HUES48 (cell line): ENCODE data around the gene IGSF9B.

Source experiments
- H3K27ac ChIP-seq: one replicate; pipeline ENCODE4 v1.7.0; 2013; ENCODE audit warnings: low read depth, low read length, inconsistent platforms
- H3K27me3 ChIP-seq: 2 replicates; pipeline ENCODE4 v1.6.1; 2013; ENCODE audit warnings: mild to moderate bottlenecking, low read length; ENCODE audit not compliant: control insufficient read depth, insufficient read depth
- H3K36me3 ChIP-seq: 2 replicates; pipeline ENCODE4 v1.6.1; 2013; ENCODE audit warnings: low read length; ENCODE audit not compliant: control insufficient read depth, insufficient read depth
- H3K4me1 ChIP-seq: 2 replicates; pipeline ENCODE4 v1.6.1; 2013; ENCODE audit warnings: mild to moderate bottlenecking, low read length; ENCODE audit not compliant: control insufficient read depth, insufficient read depth
- H3K4me3 ChIP-seq: 2 replicates; pipeline ENCODE4 v1.5.1; 2013; ENCODE audit warnings: mild to moderate bottlenecking, low read depth, low read length
- H3K9ac ChIP-seq: 2 replicates; pipeline ENCODE4 v1.6.1; 2013; ENCODE audit warnings: mild to moderate bottlenecking, low read depth, low read length, moderate library complexity
- H3K9me3 ChIP-seq: 2 replicates; pipeline ENCODE4 v1.6.1; 2013; ENCODE audit warnings: low read length; ENCODE audit not compliant: control insufficient read depth, insufficient read depth

IGSF9B gene

DNA sequence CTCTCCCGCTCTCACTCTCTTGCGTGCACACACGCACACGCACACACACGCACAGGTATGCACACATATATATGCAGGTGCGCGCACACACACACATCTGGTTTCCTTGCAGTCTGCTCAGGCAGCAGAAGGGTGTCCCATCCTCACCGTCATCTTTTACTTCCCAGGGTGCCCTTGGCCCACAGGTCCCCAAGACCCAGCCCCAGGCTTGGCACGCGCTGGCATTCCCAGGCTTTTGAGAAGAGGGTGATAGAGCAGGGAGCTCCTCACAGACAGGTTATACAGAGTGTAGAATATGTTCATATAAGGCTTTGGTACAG lies 59.5 kb downstream of the IGSF9B start:
- H3K9ac ChIP-seq: no peak overlapping the region
- peaks cover 17% of the 10 kb centered on the region for H3K36me3 ChIP-seq
- H3K4me3 ChIP-seq: no peak overlapping the region
- peaks cover 34% of the 10 kb centered on the region for H3K4me1 ChIP-seq
- no peaks in the 10 kb centered on the region for H3K27me3 ChIP-seq
- no peaks in the 10 kb centered on the region for H3K9me3 ChIP-seq
- H3K27ac ChIP-seq: no peak overlapping the region

DNA sequence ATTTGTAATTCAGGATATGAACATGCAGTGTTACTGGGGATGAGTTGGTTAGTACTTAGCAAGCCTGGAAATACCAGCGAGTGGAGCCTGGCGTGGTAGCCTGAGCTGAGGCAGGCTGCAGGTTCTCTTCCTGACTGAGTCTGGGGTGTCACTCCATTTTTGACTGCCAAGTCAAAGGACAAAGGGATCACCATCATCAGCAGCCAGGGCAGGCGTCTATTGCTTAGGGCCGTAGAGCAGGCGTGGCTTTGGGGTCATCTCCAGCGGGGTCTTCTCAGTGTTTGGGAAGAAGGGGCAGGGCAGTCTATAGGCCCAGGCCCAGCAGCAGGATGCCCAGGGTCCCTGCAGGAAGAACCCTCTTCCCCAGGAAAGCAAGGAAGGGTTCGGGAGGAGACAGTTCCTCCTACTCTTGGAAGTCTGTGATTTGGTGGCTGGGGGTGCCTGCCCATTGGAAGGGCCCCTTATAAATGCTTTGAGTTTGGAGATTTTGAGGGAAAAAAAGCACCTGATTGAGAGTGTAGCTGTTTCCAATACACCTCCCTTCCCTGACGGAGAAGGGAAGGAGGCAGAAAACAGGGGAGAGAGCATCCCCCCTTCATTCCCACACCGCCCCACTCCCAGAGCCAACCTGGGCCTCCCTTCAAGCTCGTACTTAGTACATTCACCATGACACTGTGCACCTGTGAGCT lies 60.0 kb downstream of the IGSF9B start:
- H3K9ac ChIP-seq: no peak overlapping the region
- H3K36me3 ChIP-seq: peaks cover 17% of the 10 kb centered on the region
- H3K4me3 ChIP-seq: no peak overlapping the region
- no peak overlapping the region for H3K27ac ChIP-seq
- H3K4me1 ChIP-seq: peaks cover 34% of the 10 kb centered on the region
- H3K27me3 ChIP-seq: no peaks in the 10 kb centered on the region
- no peaks in the 10 kb centered on the region for H3K9me3 ChIP-seq

DNA sequence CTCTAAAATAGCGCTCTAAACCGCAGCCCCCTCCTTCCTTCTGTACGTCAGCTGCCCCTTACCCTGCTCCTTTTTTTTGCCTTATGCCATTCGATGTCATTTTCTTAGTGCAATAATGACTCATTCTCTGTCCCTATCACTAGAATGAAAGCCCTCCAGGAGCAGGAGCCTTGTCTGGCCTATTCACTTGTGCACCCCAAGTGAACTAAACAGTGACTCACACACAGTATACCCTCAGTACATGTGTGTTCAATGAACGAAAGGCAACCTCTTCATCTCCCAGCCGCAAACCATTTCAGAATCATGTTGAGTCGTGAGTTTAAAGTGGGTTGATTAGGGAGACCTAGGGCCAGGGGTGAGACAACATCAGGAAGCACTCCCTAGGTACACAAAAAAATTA lies 60.7 kb downstream of the IGSF9B start:
- Histone ChIP-seq H3K27ac (no peak overlapping the region), H3K4me1 (peaks cover 34% of the 10 kb centered on the region), H3K27me3 (no peaks in the 10 kb centered on the region), H3K9ac (no peak overlapping the region), H3K4me3 (no peak overlapping the region), H3K36me3 (peaks cover 17% of the 10 kb centered on the region), H3K9me3 (no peaks in the 10 kb centered on the region)

DNA sequence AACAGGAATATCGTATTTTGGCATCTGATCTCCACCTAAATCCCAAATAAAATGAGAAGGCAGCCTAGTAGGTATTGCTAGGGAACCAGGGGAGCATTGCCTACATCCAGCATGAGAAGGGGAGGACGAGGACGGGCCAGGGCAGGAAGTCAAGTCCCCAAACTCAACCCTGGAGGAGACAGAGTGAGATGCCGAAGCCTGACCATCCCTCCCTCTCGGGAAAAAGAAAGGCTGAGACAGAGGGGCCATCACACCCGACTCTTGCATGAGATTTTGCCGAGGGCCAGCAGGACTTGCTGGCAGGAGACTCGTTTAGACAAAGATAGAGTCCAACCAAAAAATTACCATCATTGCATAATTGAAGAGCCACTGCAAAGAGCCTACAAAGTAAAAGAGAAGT lies 61.2 kb downstream of the IGSF9B start:
- no peaks in the 10 kb centered on the region for H3K9me3 ChIP-seq
- H3K27me3 ChIP-seq: no peaks in the 10 kb centered on the region
- peaks cover 13% of the 10 kb centered on the region for H3K36me3 ChIP-seq
- no peak overlapping the region; the same call in 1 of the 2 replicates for H3K4me3 ChIP-seq
- H3K9ac ChIP-seq: no peak overlapping the region
- peaks cover 34% of the 10 kb centered on the region for H3K4me1 ChIP-seq
- peak overlapping the region; percentile 61 for H3K27ac ChIP-seq

DNA sequence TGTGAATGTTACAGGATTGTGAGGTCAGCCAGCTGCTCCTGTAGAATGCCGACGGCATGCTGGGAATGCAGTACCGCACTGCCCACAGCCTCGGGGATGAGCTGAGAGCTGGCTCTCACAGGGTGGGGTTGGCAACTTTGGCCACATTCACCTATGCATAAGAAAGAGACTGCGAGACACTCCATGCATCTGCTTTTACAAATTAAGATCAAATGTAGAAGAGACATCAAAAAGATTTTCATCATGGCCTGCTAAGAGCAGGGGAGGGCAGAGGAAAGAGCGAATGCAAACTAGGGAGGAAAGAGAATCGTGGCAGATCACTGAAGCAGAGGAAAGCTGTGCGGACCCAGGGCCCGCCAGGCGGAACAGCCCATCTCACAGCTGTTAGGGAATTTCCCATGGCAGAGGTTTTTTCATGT lies 61.7 kb downstream of the IGSF9B start:
- H3K4me1 ChIP-seq: peaks cover 34% of the 10 kb centered on the region
- H3K27me3 ChIP-seq: no peaks in the 10 kb centered on the region
- no peak overlapping the region for H3K9ac ChIP-seq
- H3K36me3 ChIP-seq: peaks cover 10% of the 10 kb centered on the region; the same call in 1 of the 2 replicates
- H3K27ac ChIP-seq: peak overlapping the region; percentile 61
- no peak overlapping the region; the same call in 1 of the 2 replicates for H3K4me3 ChIP-seq
- H3K9me3 ChIP-seq: no peaks in the 10 kb centered on the region

DNA sequence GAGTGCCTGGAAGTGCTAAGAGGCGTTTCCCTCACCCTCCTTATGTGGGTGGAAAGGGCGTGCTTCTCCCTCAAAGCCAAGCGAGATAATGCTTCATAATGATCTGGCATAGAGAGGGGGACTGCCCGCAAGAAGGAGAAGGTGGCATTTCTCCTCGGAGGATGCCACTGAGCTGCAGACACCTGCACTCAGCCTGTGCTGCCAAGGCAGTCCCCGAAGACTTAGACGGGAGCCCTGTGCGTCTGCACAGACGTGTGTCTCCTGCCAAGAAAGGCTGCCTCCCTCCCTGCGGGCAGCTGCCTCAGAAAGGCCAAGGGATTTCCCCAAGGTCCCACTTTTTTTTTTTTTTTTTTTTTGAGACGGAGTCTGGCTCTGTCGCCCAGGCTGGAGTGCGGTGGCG lies 63.4 kb downstream of the IGSF9B start:
- no peaks in the 10 kb centered on the region for H3K9me3 ChIP-seq
- H3K36me3 ChIP-seq: 0 out of 2 replicates have a peak, but pooled peaks cover 3% of the 10 kb centered on the region
- H3K27me3 ChIP-seq: no peaks in the 10 kb centered on the region

DNA sequence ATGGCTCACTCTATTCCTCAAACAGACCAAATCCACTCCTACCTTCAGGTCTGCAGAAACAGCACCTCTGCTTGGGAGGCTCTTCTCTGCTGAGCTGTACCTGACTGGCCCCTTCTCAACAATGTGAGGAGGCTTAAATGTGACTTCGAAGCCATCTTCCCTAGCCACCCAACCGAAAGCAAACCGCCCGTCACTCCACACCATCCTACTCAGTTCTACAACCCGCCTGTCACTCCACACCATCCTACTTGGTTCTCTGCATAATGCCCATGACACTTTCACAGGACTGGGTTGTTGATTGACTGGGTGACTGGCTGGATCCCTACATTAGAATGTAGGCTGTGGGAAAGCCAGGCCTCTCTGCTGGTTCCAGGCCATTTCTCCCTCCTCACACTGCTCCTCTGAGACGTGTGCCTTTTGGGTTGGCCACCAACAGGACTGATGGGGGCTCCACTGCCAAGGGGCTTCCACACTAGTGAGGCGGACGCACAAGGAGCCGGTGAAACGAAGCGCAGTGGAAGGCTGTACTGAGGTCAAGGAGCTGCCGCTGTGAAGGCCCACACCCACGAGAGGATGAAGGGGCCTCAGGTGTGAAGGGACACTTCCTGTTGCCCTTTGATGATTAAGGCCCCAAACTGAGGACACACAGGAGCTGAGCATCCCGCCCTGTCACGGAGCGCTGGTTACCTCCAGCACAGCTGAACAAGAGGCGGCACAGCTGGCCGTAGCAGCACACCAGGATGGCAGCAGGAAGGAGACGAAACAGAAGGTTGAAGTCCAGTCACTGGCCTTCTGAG lies 64.0 kb downstream of the IGSF9B start:
- H3K36me3 ChIP-seq: 0 out of 2 replicates have a peak, but pooled peaks cover 3% of the 10 kb centered on the region
- no peaks in the 10 kb centered on the region for H3K9me3 ChIP-seq
- no peak overlapping the region for H3K9ac ChIP-seq
- peaks cover 24% of the 10 kb centered on the region for H3K4me1 ChIP-seq
- H3K4me3 ChIP-seq: no peak overlapping the region
- no peaks in the 10 kb centered on the region for H3K27me3 ChIP-seq
- no peak overlapping the region for H3K27ac ChIP-seq

More for the DNA sequence above, 63.4 kb downstream of the IGSF9B start:
- Histone ChIP-seq H3K4me3 (no peak overlapping the region), H3K9ac (no peak overlapping the region), H3K4me1 (peaks cover 28% of the 10 kb centered on the region), H3K27ac (no peak overlapping the region)

DNA sequence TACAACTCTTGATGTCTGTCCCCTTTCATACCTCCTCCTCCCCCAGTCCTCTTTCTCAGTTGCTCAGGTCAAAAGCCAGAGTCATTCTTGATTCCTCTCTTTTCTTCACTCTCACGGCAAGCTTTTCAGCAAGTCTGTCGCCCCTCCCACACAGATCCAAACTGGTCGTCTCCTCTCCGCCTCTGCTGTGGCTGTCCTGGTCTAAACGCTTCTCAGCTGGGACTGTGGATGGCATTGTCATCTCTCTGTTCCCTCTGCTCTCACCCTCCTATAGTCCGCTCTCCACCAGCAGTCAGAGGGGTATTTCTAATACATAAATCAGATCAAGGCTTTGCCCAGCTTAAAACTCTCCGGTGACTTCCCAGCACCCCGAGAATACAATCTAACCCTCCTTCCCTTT lies 64.6 kb downstream of the IGSF9B start:
- Histone ChIP-seq H3K27ac (no peak overlapping the region), H3K9me3 (no peaks in the 10 kb centered on the region), H3K4me3 (no peak overlapping the region), H3K36me3 (no peaks in the 10 kb centered on the region), H3K4me1 (peaks cover 24% of the 10 kb centered on the region), H3K9ac (no peak overlapping the region), H3K27me3 (no peaks in the 10 kb centered on the region)

DNA sequence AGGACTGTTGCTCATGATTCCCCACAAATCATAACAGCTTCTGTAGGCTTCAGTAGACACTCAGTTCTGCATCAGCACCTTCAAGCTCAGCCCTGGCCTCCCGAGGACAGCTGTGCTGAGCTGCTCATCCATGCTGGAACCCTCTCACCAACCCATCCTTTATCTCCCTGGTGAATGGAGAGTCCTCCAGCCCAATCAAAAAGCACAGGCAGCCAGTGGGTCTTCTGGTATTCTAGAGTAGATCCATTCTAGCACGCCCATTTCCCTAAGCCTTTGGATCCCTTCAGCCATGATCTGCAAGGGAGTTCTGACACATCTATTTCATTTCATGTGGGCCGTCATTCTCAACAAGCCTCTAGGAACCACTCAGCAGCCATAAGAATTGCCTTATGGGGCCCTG lies 66.9 kb downstream of the IGSF9B start:
- Histone ChIP-seq H3K4me1 (peaks cover 7% of the 10 kb centered on the region), H3K36me3 (no peaks in the 10 kb centered on the region), H3K27ac (no peak overlapping the region), H3K9ac (no peak overlapping the region), H3K4me3 (no peak overlapping the region), H3K27me3 (no peaks in the 10 kb centered on the region), H3K9me3 (no peaks in the 10 kb centered on the region)

DNA sequence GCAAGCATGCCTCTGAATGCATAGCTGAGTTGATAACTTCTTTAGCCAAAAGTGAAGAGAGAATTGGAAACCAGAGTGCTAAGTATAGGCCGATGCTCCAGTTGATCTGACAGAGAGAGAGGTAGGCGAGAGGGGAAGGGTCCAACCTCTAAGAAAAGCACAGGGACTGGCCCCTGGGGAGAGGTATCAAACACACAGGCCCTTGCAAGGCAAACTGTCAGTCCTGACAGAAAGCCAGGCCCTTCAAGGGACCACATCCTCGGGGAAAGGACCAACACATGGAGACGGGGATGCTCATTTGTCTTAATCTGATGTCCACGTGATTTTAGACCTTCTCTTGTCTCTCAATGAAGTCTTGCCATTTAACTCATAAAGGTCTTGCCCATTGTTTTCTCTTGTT lies 67.6 kb downstream of the IGSF9B start:
- no peaks in the 10 kb centered on the region for H3K36me3 ChIP-seq
- H3K9ac ChIP-seq: no peak overlapping the region
- H3K27ac ChIP-seq: no peak overlapping the region
- H3K4me3 ChIP-seq: no peak overlapping the region
- H3K4me1 ChIP-seq: peaks cover under 1% of the 10 kb centered on the region; the same call in 1 of the 2 replicates
- no peaks in the 10 kb centered on the region for H3K27me3 ChIP-seq
- no peaks in the 10 kb centered on the region for H3K9me3 ChIP-seq

DNA sequence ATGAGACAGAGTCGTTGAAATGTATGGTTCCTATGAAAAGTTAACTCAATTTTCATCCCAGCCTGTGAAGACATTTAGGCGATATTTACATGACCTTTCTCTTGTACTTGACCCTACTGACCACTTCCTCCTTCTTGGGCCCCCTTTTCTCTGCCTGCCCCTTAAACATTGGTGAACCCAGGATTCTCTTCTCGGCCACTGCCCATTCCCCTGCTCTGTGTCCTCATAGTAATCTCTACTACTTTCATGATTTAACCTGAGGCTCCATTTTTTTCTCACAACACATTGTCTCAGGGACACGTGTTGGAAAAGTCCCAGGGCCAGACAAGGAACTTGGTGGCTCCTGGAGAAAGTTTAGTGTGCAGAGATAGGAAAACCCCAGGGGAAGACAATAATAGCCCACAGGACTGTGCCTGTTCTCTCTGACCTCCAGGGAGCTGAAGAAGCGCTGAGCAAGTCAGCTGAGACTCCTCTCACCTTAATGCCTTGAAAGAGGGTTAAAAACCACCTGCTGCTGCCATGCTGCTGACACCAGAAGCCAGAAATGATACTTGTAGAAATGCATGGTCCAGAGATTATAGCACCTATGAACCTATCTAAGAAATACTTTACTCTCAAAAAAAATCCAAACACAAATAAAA lies 69.0 kb downstream of the IGSF9B start:
- H3K27me3 ChIP-seq: no peaks in the 10 kb centered on the region
- H3K36me3 ChIP-seq: no peaks in the 10 kb centered on the region
- no peak overlapping the region for H3K27ac ChIP-seq
- H3K4me3 ChIP-seq: no peak overlapping the region
- H3K4me1 ChIP-seq: no peaks in the 10 kb centered on the region
- H3K9ac ChIP-seq: no peak overlapping the region
- H3K9me3 ChIP-seq: no peaks in the 10 kb centered on the region
